ENCODE results near the gene KRTAP5-8.

GRCh38 chr11:71525188-71525937, 12.5 kb upstream of the KRTAP5-8 start:
- TF ChIP-seq CTCF (IDR thresholded peaks at IDR 0.05 in 2 of 3, conservative IDR thresholded peaks at IDR 0.05 in 1 of 3; ENCODE audit: borderline replicate concordance in 1 of 3, insufficient read depth in 1 of 3, low read depth in 2 of 3, low read length in 2 of 3), result no peak
- TF ChIP-seq CEBPB (IDR thresholded peaks at IDR 0.05; ENCODE audit: low read depth), result no peak
- no peak for TF ChIP-seq EZH2 (IDR thresholded peaks at IDR 0.05)
- TF ChIP-seq POLR2AphosphoS5 (IDR thresholded peaks at IDR 0.05; ENCODE audit: low read depth, low read length), result no peak
- no peak for TF ChIP-seq POLR2A (IDR thresholded peaks at IDR 0.05; ENCODE audit: borderline replicate concordance, extremely low read depth, insufficient read depth, insufficient read length)
- no peak for TF ChIP-seq SP1 (IDR thresholded peaks at IDR 0.05; ENCODE audit: low read depth)
- no peak for TF ChIP-seq RAD21 (IDR thresholded peaks at IDR 0.05; ENCODE audit: low read depth)
- no peak for TF ChIP-seq FOSL1 (IDR thresholded peaks at IDR 0.05; ENCODE audit: low read depth)
- no peak for TF ChIP-seq EZH2phosphoT487 (IDR thresholded peaks at IDR 0.05; ENCODE audit: borderline replicate concordance)
- TF ChIP-seq ELF1 (IDR thresholded peaks at IDR 0.05; ENCODE audit: borderline replicate concordance, low read depth), result no peak
- TF ChIP-seq ZFX (IDR thresholded peaks at IDR 0.05), result no peak
- TF ChIP-seq SRF (IDR thresholded peaks at IDR 0.05; ENCODE audit: low read depth), result no peak
- no peak for TF ChIP-seq YY1 (IDR thresholded peaks at IDR 0.05; ENCODE audit: extremely low read depth, insufficient replicate concordance, low read depth, low read length)
- TF ChIP-seq ZBTB33 (IDR thresholded peaks at IDR 0.05; ENCODE audit: extremely low read depth, insufficient replicate concordance, low read length), result no peak

All from HCT116 (cell line).